ENCODE data around the gene MAPKAP1.

Gene MAPKAP1

GRCh38 chr9:125457357-125457756 lies 249.7 kb downstream of the MAPKAP1 start:
- no peak for DNase-seq (ENCODE audit: low spot score)

GRCh38 chr9:125455876-125456275 lies 251.1 kb downstream of the MAPKAP1 start:
- no peak for DNase-seq (ENCODE audit: low spot score)

- no peak for DNase-seq (ENCODE audit: low spot score)
Observed at GRCh38 chr9:125455132-125455531, 251.9 kb downstream of the MAPKAP1 start.

GRCh38 chr9:125447202-125447802 lies 259.7 kb downstream of the MAPKAP1 start:
- no peak for DNase-seq (ENCODE audit: low spot score)

- no peak for DNase-seq (ENCODE audit: low spot score)
Observed at GRCh38 chr9:125446561-125447094, 260.4 kb downstream of the MAPKAP1 start.

GRCh38 chr9:125444956-125445506 lies 262.0 kb downstream of the MAPKAP1 start:
- DNase-seq (ENCODE audit: low spot score): no peak

GRCh38 chr9:125444166-125444565 lies 262.8 kb downstream of the MAPKAP1 start:
- no peak for DNase-seq (ENCODE audit: low spot score)

- no peak for DNase-seq (ENCODE audit: low spot score)
Observed at GRCh38 chr9:125443367-125443766, 263.6 kb downstream of the MAPKAP1 start.

- no peak for DNase-seq (ENCODE audit: low spot score)
Observed at GRCh38 chr9:125442452-125442851, 264.6 kb downstream of the MAPKAP1 start.

- peak; percentile 33 for DNase-seq (ENCODE audit: low spot score)
Observed at GRCh38 chr9:125440411-125440810, 266.6 kb downstream of the MAPKAP1 start.

GRCh38 chr9:125439434-125440272 lies 267.4 kb downstream of the MAPKAP1 start:
- no peak for DNase-seq (ENCODE audit: low spot score)

- DNase-seq (ENCODE audit: low spot score): peak; percentile 78
Observed at GRCh38 chr9:125438506-125439433, 268.2 kb downstream of the MAPKAP1 start.

GRCh38 chr9:125437771-125438221 lies 269.2 kb downstream of the MAPKAP1 start:
- DNase-seq (ENCODE audit: low spot score): no peak

- DNase-seq (ENCODE audit: low spot score): no peak
Observed at GRCh38 chr9:125436613-125437443, 270.2 kb downstream of the MAPKAP1 start.

- no peak for DNase-seq (ENCODE audit: low spot score)
Observed at GRCh38 chr9:125435776-125436612, 271.0 kb downstream of the MAPKAP1 start.

- DNase-seq (ENCODE audit: low spot score): no peak
Observed at GRCh38 chr9:125434986-125435775, 271.8 kb downstream of the MAPKAP1 start.

GRCh38 chr9:125433461-125434011 lies 273.5 kb downstream of the MAPKAP1 start:
- no peak for DNase-seq (ENCODE audit: low spot score)

- no peak for DNase-seq (ENCODE audit: low spot score)
Observed at GRCh38 chr9:125432715-125433385, 274.2 kb downstream of the MAPKAP1 start.

Measured in cerebellar cortex (tissue), 1 donor.